ENCODE measurements around the gene FAM32A.

FAM32A gene

GRCh38 chr19:16193466-16193865, 8.3 kb downstream of the FAM32A start:
- TF ChIP-seq CTCF (IDR thresholded peaks at IDR 0.05; ENCODE audit: insufficient read depth, low read depth, low read length, missing control alignments), result no peak
- H3K4me3 ChIP-seq (ENCODE audit: low read depth, low read length), result no peak overlapping the region
- no peak for DNase-seq (ENCODE audit: low read depth)

- DNase-seq (ENCODE audit: low read depth), result no peak
- H3K4me3 ChIP-seq (ENCODE audit: low read depth, low read length), result peak overlapping the region; percentile 94
- TF ChIP-seq CTCF (IDR thresholded peaks at IDR 0.05; ENCODE audit: insufficient read depth, low read depth, low read length, missing control alignments), result no peak
Measured at GRCh38 chr19:16197188-16197621, 12.0 kb downstream of the FAM32A start.

DNA sequence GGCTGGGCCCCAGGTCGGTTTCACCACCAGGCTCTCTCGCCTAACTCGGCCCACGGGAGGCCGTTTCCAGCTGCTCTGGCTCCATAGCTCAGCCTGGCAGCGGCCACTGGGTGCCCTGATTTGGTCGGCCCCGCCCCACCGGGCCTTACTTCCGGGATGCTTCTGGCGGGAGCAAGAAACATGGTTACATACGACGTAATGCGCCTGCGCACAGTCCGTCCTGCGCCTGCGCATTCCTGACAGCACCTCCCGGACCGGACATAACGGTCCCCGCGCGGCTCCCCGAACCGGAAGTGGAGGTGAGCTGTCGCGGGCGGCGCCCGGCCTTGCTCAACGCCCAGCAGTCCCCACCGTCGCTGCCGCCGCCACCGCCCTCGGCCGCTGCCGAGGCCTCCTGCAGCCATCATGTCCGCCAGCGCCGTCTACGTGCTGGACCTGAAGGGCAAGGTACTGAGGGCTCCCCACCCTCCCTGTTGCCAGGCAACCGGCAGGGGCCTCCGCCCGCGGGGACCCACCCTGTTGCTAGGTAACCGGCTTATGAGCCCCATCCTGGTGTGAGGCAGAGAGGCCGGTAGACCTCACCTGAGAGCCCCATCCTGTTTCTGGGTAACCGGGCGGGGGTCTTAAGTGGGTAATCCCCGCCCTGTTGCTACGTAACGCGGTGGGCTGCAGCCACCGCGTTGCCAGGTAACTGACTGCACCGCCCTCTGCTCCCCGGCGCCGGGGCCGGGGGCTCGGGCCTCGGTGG, 12.6 kb downstream of the FAM32A start, which contains the start of gene AP1M1:
Gene AP1M1 (plus strand): TSS at position 290 of the 748 bp plus-strand sequence. CDS start 116 bp downstream, at position 406.
- peak; percentile 99 for DNase-seq (ENCODE audit: low read depth)
- peak within 1 kb of the TSS; percentile 94 for H3K4me3 ChIP-seq (ENCODE audit: low read depth, low read length)
- TF ChIP-seq CTCF (IDR thresholded peaks at IDR 0.05; ENCODE audit: insufficient read depth, low read depth, low read length, missing control alignments), result no peak

DNA sequence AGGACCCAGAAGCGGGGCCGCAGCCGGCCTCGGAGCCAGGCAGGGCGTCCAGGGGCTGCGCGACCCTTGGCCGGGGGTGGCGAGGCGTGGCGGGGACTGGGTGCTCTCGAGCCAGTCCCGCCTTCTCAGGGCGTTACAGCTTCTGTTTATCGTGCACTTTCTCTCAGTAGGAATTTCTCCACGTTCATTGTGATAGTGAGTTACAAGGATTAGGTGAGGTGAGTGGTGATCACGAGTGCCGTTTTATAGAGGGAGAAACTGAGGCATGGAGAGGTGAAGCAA, 13.1 kb downstream of the FAM32A start:
- TF ChIP-seq CTCF (IDR thresholded peaks at IDR 0.05; ENCODE audit: insufficient read depth, low read depth, low read length, missing control alignments), result no peak
- DNase-seq (ENCODE audit: low read depth), result no peak
- H3K4me3 ChIP-seq (ENCODE audit: low read depth, low read length), result peak overlapping the region; percentile 94

DNA sequence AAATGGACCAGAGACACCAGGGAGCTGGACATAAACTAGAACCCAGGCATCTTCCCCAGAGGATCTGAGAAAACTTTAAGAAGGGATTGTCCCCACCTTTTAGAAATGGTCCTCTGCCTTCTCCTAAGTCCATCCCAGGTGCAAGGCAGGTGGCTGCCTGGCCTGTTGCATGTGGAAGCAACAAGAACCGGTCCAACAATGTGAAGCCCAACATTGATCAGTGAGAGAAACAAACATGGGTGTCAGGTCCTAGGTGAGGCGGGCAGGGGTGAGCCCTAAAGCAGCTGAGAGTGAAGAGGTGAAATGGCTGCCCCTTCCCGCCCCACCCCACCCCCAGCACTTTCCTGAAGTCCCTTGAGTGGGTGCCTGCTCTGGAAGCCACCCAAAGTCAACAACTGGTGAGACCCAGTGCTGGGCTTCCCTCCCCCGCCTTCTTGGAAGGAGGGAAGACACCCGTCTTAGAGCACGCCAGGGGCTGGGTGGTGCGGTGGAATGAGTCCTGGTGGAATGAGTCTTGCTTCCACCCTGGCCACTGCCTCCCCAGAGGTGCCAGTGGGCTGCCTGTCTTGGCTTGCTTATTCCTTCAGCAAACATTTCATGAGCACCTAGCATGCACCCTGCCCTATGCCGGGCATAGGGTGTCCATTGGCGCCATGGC, 14.2 kb downstream of the FAM32A start:
- TF ChIP-seq CTCF (IDR thresholded peaks at IDR 0.05; ENCODE audit: insufficient read depth, low read depth, low read length, missing control alignments), result no peak
- H3K4me3 ChIP-seq (ENCODE audit: low read depth, low read length), result no peak overlapping the region
- no peak for DNase-seq (ENCODE audit: low read depth)

DNA sequence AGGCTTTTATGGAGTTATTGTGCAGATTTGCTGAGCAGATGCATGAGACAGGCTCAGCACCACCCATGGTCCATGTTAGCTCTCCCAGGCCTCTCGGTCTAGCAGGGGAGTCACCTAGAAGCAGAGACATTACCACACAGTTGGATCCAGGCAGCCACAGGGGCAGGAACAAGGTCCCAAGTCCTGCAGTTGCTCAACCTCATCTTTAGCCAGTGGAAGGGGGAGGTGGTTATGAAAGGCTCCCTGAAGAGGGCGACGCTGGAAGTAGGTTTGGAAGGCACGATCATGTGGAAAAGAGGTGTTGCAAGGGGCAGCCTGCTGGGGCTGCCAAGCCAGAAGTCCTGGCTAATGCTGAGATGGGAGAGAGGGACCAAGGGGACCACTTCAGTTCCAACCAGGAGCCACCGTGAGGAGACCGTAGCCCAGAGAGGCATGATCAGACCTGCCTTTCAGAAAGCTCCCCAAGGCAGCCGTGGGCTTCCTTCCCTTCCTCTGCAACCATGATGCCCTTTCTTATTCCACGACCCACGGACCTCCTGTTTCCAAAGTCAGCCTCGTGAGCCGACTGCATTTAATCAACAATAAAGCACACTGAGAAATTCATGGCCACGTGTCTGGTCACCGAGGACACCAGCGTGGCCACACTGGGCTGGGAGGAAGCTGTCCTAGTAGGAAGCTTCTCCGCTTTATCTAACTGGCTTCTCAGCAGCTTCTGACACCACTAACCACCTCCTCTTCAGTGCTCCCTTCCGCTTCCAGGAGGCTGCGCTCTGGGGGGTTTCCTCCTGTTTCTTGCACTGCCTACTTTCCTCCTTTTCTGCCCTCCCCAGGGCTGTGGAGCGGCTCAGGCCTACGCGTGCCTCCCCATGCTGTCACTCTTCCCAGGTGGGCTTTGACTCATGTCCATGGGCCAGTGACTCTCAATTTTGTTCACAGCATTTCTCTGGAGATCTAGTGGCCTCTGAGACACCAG, 15.1 kb downstream of the FAM32A start:
- DNase-seq (ENCODE audit: low read depth), result no peak
- H3K4me3 ChIP-seq (ENCODE audit: low read depth, low read length), result no peak overlapping the region
- no peak for TF ChIP-seq CTCF (IDR thresholded peaks at IDR 0.05; ENCODE audit: insufficient read depth, low read depth, low read length, missing control alignments)

All from GM12865 (cell line).